ENCODE results near the gene ANKRD10.
A peak's percentile ranks its signal among the peaks of the same experiment; 100 is the strongest.

Gene ANKRD10

DNA sequence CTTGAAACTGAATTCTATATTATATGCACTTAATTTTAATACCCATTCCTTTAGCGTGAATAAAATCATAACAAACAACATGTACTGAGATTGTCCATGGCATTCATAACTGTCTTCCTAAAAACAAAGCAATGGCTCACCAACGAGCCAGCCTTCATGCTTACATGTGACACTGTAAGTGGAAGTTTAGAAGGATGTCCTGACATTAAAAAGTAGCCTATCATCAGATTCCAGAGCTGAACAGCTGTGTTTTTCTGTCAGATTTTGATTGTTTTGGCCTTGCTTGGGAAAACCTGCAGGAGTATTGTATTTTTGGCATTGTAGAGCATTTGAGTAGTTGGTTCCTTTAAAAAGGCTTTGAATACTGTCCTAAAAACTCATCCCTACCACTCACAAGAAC lies 21.3 kb downstream of the ANKRD10 start:
- in situ Hi-C loops (cut with HindIII; ENCODE audit: low pct_ligation_motif_present, low pct_unique_long_range_greater_than_20kb, low sequenced_read_pairs), result no loop called here
- no peak for DNase-seq

DNA sequence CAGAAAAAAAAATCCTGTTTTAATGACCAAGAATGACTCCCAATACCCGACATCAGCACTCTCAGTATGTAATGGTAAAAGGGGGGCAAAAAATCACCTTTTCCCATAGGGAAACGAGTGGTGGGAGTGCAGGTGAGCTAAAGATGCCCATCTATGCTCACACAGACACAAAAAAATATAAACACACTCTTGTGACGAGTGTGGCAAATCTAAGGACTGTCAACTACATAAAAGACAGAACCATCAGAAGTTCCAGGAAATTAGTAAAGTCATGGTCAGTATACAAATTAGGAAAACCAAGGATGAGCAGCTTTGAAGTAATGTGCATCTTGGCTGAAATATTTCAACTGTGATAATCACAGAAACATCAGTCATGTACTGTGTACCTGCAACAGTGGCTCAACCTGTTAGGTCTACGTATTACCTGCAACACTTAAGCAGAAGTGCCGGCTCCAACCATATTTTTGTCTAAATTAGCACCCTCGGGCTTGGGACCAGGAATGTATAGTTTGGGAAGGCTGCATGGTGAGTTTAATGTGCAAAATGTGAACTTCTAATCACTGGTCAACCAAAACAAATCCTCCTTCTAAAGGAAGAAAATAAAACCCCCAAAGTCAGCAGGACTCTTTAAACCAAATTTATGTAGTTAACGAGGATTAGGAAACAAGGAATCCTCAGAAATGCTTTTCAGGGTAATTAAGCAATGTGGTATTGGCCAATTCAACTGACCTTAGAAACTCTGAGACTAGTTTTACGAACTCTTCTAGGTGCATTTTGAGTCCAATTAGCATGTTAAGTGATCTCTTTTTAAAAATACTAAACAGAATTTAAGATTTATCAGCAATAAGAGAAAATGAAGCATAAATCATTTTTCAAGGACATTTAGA lies 24.3 kb downstream of the ANKRD10 start:
- no peak for DNase-seq
- in situ Hi-C loops (cut with HindIII; ENCODE audit: low pct_ligation_motif_present, low pct_unique_long_range_greater_than_20kb, low sequenced_read_pairs), result no loop called here

DNA sequence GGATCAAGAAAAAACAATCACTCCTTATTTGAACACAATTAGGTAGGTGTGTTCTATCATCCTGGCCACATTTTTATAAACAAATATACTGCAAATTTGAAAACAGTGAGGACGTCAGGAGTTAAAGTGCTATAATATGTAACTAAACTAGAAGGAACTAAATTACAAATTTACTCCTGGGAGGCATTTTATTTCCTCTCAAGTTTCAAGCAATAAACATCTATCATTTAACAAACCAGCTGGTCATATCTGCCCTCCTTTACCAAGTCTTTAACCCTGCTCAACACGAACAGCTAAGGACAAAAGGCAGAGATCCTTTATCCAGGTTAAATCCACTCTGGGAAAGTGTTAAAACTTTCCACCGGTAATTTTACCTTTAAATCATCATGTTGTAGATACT lies 26.5 kb downstream of the ANKRD10 start:
- in situ Hi-C loops (cut with HindIII; ENCODE audit: low pct_ligation_motif_present, low pct_unique_long_range_greater_than_20kb, low sequenced_read_pairs), result no loop called here
- no peak for DNase-seq

DNA sequence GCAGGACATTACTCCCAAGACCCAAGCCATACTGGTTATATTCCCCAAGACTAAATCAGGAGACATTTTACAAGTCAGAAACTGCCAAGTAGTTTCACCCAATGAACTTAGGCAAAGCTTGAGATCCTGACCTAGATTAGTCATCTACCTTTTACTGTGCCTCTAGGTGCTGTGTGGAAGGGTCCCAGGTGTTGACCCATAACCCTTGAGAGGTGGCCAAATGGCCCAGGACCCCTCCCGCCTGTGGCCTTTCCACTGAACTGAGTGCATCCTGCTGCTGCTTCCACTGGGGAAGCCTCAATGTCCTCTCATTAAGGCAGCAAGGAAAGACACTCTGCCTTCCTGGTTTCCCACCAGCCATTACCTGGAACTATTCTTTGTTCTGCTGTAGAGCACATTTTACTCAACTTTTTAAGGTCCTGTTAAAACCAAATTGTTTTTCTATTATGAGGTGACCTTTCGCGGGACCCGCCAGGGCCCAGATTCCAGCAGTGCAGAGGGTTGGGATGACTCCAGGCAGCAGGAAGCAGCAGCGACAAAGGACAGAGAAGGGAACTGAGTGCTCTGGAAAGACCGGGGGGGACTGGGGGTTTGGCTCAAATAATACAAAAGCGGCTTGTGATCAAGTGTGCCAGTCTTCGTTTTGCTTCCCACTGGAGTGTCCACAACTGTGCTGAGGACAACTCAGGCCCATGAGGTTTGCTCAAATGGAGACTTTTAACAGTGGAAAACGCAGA lies 27.1 kb downstream of the ANKRD10 start:
- in situ Hi-C loops (cut with HindIII; ENCODE audit: low pct_ligation_motif_present, low pct_unique_long_range_greater_than_20kb, low sequenced_read_pairs), result no loop called here
- no peak for DNase-seq

DNA sequence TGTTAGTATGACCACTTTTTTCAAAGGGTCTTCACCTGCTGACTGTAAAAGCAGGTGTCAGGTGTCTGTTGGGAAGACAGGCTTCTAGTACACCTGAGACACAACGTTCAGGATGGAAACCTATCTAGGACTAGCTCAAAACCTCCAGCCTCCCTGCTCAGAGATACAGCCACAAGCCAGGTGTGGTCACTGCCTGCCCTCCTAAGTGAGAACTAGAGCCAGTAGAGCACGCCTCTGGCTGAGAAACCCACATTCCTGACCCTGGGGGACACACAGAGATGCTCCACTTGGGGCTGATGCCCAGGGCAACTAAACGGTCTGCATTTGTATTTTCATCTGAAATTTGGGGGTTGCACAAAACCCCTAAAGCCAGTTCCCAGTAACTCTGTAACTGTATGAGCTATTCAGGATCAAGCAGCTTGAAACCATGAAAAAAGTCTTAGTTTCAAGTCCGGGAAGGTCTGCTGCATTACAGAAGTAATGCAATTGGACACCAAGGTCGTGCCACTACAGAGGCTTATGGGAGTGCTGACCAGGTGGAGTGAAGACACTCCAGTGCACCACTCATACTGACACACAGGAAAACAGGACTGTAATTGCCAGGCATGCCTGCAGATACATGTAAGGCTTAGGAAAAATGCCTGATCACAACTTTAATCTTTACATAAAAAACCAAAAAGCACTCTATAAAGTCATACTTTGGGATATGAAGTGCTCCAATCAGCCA lies 27.8 kb downstream of the ANKRD10 start:
- in situ Hi-C loops (cut with HindIII; ENCODE audit: low pct_ligation_motif_present, low pct_unique_long_range_greater_than_20kb, low sequenced_read_pairs), result no loop called here
- DNase-seq, result no peak

DNA sequence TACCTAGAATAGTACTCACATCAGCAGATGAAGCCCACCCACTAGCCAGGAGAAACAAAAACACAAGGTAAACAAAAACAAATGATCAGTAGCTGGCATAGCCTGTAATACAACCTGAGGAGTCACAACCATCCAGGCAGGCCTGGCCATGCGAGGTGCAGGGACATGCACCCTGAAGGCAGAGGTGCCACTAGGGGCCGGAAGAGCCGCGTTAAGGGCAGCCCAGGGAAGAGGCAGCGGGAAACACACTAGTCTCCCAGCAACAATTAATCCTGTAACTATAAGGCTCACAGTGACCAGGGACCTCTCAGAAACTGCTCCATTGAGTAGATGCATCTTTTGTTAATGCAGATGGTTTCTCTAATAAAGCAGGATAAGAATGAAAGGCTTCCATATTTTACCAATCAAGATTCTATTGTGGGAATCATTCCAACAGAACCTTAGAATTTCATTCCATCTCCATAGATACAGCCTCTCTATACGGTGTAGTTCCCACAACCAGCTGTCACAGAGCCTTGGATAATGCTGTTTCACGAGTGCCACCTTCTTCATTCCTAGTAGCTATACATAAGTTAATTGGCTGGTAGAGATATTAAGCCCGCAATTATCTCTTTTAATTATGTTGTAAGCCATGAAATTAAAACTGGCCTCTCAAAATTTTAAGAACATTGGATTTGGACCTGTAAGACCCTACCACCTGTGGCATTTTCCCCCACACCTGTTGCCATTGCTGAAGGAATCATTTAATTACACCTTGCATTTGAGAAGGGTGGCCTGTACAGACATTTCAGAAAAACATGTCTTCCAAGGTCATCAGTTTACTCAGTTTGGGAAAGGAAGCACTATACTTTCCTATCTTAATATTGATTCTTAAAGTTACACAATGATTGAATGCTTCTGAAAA lies 28.7 kb downstream of the ANKRD10 start:
- in situ Hi-C loops (cut with HindIII; ENCODE audit: low pct_ligation_motif_present, low pct_unique_long_range_greater_than_20kb, low sequenced_read_pairs), result no loop called here
- no peak for DNase-seq

DNA sequence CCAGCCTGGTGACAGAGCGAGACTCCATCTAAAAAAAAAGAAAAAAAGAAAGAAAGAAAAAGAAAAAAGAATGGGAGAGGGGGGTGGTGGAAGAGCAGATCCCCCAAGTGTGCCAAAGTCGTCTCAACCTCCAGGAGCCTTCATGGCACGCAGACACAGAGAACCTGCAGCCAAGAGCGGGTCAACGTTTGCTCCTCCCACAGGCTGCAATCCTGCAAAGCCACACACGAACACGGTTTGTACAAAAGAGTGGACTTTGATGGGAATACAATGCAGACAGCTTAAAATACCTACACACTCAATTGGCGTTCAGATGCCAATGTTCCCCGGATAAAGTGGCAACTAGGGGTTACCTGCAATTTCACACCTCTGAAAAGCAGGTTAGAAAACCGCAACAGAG lies 29.4 kb downstream of the ANKRD10 start:
- in situ Hi-C loops (cut with HindIII; ENCODE audit: low pct_ligation_motif_present, low pct_unique_long_range_greater_than_20kb, low sequenced_read_pairs), result no loop called here

DNA sequence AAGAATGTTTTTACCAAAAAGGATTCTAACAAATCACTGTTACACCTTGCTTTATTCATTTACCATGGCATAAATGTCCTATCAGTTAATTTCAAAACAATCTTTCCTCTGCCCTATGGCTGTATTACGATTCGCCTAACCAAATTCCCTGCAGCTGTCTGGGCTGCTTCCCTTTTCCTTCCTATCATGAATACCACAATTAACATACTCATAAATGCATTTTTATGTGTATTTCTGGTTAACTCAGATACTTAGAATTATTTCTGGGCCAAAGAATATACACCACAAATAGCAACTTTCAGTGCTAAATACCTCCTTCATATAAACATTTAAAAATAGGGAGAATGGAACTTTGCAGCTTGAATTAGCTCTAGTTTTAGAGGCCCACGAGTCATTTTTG lies 30.4 kb downstream of the ANKRD10 start:
- no peak for DNase-seq
- in situ Hi-C loops (cut with HindIII; ENCODE audit: low pct_ligation_motif_present, low pct_unique_long_range_greater_than_20kb, low sequenced_read_pairs), result no loop called here

More for the DNA sequence above, 29.4 kb downstream of the ANKRD10 start:
- DNase-seq, result no peak

DNA sequence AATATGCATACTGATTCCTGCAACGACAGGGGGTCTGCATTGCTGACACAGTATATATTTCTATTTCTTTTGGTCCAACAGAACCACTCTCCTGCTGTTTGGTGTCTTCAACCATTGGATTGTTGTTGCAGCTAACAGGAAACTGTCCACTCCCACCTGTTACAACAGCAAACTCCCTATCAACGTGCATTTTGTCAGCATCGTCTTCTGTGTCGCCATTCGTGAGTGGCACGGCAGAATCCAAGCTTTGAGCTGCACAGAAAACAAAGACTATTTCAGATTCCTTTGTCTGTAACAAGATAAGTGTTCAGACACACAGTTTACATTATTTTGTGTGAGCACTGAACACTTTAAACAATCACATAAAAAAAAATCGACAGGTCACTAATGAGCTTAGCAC lies 31.3 kb downstream of the ANKRD10 start:
- DNase-seq, result no peak
- in situ Hi-C loops (cut with HindIII; ENCODE audit: low pct_ligation_motif_present, low pct_unique_long_range_greater_than_20kb, low sequenced_read_pairs), result no loop called here

DNA sequence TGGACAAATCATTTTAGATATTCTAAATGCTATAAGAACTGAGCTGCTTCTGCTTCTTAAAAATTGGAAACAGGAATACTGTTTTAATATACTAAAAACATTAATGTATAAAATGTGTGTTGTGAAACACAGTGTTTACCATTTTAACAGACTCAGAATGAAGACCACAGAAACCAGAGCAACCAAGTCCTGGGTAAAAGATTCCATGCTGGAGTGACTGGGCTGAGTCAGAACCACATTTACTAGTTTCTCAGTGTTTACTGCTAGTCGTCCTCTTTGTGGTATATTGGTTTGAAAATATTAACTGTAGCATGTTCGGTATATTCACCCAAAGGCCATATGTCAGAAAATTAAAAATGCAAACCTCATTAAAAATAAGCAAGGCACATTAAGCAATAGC lies 31.9 kb downstream of the ANKRD10 start:
- in situ Hi-C loops (cut with HindIII; ENCODE audit: low pct_ligation_motif_present, low pct_unique_long_range_greater_than_20kb, low sequenced_read_pairs), result no loop called here
- DNase-seq, result no peak

DNA sequence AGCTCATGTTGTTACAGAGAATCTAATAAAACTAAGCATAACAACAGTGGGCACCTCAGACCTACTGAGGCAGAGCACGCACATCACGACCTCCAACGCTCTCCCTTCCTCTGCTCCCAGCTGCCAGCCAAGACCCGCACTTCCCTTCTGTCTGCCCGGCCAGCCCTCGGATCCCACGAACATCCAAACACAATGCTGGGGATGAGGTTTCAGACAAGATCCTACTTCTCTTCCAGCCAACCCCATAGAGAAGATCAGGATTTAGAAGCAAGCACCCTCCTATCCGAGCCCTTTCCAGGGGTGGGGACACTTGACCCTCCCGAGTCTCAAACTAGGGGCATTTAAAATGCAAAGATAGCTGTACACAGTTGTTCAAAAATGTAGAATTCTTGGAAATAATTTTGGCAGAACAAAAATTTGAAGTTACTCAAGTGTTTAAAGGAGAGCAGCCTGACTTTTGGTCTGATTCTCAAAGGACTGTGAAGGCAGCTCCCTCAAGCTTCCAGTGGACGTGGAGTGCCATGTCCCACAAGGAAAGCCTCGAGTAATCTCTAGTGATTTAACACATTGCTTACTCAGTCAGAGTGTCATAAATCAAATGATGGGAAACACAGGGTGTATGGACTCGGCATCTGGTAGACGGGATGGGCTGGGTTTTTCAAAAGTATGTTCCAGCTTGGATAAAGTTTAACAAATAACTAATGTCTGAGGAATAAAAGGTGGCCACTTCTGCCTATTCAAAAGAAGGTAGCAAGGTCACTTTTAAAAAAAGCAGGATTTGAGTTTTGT lies 32.8 kb downstream of the ANKRD10 start:
- in situ Hi-C loops (cut with HindIII; ENCODE audit: low pct_ligation_motif_present, low pct_unique_long_range_greater_than_20kb, low sequenced_read_pairs), result no loop called here
- no peak for DNase-seq

DNA sequence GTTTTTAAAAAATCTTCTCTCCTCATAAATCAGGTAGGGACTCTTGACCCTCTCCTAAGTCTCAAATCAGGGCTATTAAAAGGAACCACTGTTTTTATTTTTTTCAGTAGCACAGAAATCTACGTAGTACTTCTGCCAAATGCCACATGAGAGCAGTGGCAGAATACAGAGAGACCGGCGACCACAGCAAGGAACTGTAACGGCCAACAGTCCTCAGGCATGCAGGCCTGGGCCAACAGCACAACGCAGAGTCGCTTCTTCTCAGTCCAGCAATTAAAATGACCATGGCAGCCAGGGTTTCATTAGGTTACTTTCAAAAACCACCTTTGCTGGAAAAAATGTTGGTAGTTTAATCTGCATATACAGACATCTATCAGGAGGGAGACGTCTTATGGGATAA lies 34.2 kb downstream of the ANKRD10 start:
- in situ Hi-C loops (cut with HindIII; ENCODE audit: low pct_ligation_motif_present, low pct_unique_long_range_greater_than_20kb, low sequenced_read_pairs), result no loop called here
- DNase-seq, result no peak

DNA sequence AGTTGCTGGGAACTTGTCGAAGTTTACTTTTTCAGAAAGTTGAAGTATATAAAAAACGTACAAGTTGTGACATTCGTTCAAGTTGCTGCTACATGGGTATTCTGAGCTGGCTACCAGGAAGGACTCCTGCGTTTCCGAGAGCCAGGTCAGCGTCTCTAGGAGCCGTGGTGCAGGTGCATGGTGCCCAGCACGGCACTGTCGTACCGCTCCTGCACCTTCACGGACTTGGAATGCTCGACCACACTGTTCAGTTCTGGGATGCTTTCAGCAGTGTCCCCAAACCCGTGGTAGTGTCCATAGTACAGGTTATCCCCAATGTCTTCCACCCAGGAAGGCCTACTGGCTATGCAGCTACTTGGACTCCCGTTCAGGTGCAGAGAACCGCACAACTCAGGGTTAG lies 35.4 kb downstream of the ANKRD10 start:
- no peak for DNase-seq
- in situ Hi-C loops (cut with HindIII; ENCODE audit: low pct_ligation_motif_present, low pct_unique_long_range_greater_than_20kb, low sequenced_read_pairs), result no loop called here

DNA sequence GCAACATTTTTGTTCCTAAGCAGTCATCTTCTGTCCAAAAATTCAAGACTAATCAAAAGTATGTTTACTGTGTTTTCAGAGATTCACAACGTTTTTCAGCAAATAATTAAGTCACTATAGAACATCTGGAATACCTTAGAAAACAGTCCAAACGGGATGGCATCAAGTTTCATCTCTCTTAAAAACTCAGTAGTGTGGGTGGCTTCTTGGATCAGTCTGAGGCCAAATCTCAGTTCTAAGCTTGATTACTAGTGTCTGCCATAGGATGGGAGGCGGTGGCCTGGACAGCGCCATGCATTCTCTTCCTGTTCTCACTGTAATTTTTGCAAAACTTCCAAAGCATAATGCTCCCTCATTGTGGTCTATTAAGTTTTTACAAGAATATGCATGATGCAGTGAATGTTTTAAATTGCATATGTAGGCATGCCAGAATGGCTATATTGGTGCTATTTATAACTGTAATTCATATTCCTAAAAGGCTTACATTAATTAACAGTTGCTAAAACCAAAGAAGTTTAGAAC lies 37.1 kb downstream of the ANKRD10 start:
- in situ Hi-C loops (cut with HindIII; ENCODE audit: low pct_ligation_motif_present, low pct_unique_long_range_greater_than_20kb, low sequenced_read_pairs), result no loop called here
- DNase-seq, result no peak

DNA sequence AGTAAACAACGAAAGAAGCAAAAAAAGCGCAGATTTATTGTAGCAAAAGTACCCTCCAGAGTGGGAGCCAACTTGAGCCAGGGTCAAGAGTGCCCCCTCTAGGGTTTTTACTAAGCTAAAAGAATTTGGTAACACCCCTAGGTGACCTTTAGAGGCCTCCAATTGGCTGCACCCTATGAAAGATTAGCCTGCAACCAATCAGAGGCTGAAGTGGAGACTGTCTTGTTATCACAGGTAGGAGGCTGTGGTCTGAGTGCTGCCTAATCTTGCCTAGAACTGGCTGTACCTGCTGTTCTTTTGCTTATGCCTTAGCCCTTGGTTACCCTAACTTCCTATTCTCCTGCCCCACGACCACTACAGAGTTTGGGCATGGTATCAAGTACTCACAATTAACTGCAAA lies 38.3 kb downstream of the ANKRD10 start:
- DNase-seq, result no peak
- in situ Hi-C loops (cut with HindIII; ENCODE audit: low pct_ligation_motif_present, low pct_unique_long_range_greater_than_20kb, low sequenced_read_pairs), result no loop called here

DNA sequence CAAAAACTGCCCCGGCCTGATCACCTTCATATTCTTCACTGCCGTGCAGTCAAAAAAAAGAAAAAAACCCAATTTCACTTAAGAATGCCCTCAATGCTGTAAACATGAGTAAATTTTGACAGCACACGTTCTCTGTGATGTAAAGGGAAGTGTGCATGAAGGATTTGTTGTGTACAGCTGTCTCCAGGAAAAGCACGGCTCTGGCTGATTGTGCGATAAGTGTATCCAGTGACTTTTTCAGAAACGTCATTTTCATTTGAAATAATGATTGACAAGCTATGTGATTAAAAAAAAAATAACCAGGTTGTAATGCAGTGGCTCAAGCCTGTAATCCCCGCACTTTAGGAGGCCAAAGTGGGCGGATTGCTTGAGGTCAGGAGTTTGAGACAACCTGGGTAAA lies 39.6 kb downstream of the ANKRD10 start:
- no peak for DNase-seq

DNA sequence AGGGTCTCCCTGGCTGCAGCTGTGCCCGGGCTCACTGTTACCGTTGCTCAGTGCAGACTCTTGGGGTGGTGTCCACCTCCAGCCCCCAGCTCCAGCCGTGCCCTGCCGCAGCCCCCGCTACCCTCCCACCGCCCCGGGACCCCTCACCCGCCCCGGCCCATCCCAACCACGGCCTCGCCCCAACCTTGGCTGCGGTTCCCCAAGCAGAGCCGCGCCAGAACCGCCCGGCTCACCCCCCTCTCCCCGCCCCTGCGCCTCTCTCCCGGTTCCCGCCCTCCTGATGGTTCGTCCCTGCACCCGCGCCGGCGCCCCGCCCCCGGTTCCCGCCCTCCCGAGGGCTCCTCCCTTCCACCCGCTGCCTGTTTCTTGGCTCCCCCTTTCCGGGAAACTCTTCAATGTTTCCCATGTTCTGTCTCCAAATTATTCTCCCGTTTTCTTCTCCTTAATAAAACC lies 40.3 kb downstream of the ANKRD10 start:
- peak; percentile 77 for DNase-seq
- in situ Hi-C loops (cut with HindIII; ENCODE audit: low pct_ligation_motif_present, low pct_unique_long_range_greater_than_20kb, low sequenced_read_pairs), result no loop called here

More for the DNA sequence above, 39.6 kb downstream of the ANKRD10 start:
- in situ Hi-C loops (cut with HindIII; ENCODE audit: low pct_ligation_motif_present, low pct_unique_long_range_greater_than_20kb, low sequenced_read_pairs), result no loop called here
